SK-N-MC (cell line): ENCODE data around the gene PNKD.

ENCODE experiments used
- DNase-seq: peaks from one replicate; pipeline ENCODE4 v3.0.0-alpha.2; 2011; ENCODE audit warnings: low read depth, low spot score
- H3K27ac ChIP-seq: fragments of 200-600 bp; sonication (generic); 2 replicates; pipeline ENCODE4 v1.5.1; 2016; ENCODE audit warnings: mixed run types
- H3K36me3 ChIP-seq: fragments of 200-600 bp; sonication (generic); 2 replicates; pipeline ENCODE4 v1.6.1; 2017; ENCODE audit warnings: antibody characterized with exemption, low read length, mixed read lengths; ENCODE audit not compliant: insufficient read depth
- H3K4me3 ChIP-seq: fragments of 200-600 bp; sonication (generic); 2 replicates; pipeline ENCODE4 v1.5.1; 2016
- H3K9ac ChIP-seq: fragments of 200-600 bp; sonication (generic); 2 replicates; pipeline ENCODE4 v1.8.0; 2017; ENCODE audit warnings: mixed run types, mixed read lengths; ENCODE audit not compliant: insufficient read length
- H3K9me3 ChIP-seq: fragments of 200-600 bp; sonication (generic); 2 replicates; pipeline ENCODE4 v1.6.1; 2017; ENCODE audit warnings: low read depth, mild to moderate bottlenecking, antibody characterized with exemption, low read length, moderate library complexity, mixed read lengths
- EZH2 ChIP-seq: fragments of 200-600 bp; sonication (generic); IDR thresholded peaks from one replicate; pipeline ENCODE4 v1.6.1; 2017; ENCODE audit warnings: antibody characterized with exemption
- FOXP2 ChIP-seq: optimal IDR thresholded peaks from 2 replicates; pipeline ENCODE3; 2011; ENCODE audit warnings: mild to moderate bottlenecking, moderate library complexity; ENCODE audit not compliant: insufficient read depth; ENCODE audit errors: extremely low read length, control extremely low read depth
- POLR2AphosphoS5 ChIP-seq: IDR thresholded peaks from 2 replicates; pipeline ENCODE4 v1.6.1; 2012; ENCODE audit warnings: mild to moderate bottlenecking, low read depth, low read length, borderline replicate concordance

The PNKD gene

DNA sequence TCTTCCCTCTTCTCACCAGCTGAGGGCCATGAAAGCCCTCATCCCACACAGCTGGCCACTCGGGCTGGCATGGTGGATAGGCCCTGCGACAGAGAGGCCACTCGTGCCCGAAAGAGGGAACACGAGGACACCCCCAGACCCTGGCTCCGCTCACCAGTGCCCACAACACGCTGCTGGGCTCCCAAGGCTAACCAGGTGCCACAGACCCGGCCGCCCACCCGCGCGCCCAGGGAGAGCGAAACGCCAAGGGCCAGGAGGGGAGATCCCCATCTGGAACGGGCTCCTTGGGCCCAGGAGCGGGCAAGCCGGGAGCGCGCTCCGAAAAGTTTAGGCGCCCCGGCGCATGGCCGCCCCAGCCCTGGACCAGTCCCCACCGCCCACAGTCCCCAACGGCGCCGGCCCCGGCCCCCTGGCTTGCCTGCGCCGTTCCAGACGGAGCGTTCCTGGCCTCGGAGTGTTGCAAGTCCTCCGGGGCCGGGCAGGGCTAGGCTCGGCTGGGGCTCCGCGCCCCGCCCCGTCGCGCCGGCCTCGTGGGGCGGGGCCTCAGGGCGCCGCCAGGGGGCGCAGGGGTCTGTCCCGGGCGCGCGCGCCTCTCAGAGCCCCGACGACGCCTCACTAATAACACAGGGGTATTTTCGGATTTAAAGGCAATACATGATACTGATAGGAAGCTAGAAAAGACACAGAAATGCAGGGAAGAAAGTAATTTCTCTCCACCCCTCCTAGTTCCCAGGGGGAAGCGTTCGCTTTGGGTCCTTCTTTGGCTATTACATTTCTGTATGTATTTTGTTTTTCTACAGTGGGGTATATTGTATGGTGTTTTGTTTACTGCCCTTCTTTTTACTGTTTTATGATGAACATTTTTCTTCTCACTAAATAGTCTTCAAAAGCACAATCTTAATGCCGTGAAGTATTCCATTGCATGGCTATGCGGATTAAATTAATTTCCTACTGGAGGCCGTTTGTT is 22.0 kb downstream of the PNKD start, which contains the start of gene TMBIM1:
Gene TMBIM1 (minus strand): TSS at position 456 of the 967 bp plus-strand sequence. CDS start 10,362 bp downstream, outside the sequence.
- H3K36me3 ChIP-seq = no peaks in the 10 kb centered on the region
- peak within 1 kb of the TSS; percentile 67 for H3K9ac ChIP-seq
- no peaks in the 10 kb centered on the region for H3K9me3 ChIP-seq
- no peak for DNase-seq
- H3K27ac ChIP-seq = 0 out of 2 replicates have a peak within 1 kb of the TSS, but pooled peaks have one; percentile 26
- no peak for TF ChIP-seq EZH2
- no peak for TF ChIP-seq FOXP2
- peak within 1 kb of the TSS; percentile 75 for H3K4me3 ChIP-seq

GRCh38 chr2:218293715-218294429 is 23.6 kb downstream of the PNKD start:
- no peak overlapping the region for H3K4me3 ChIP-seq
- no peak overlapping the region for H3K27ac ChIP-seq
- TF ChIP-seq FOXP2 (no peak), EZH2 (no peak), POLR2AphosphoS5 (no peak)
- no peaks in the 10 kb centered on the region for H3K36me3 ChIP-seq
- H3K9ac ChIP-seq = no peak overlapping the region
- DNase-seq = no peak
- H3K9me3 ChIP-seq = no peaks in the 10 kb centered on the region

- no peak for TF ChIP-seq POLR2AphosphoS5
- no peak for TF ChIP-seq FOXP2
- TF ChIP-seq EZH2 = no peak
- no peaks in the 10 kb centered on the region for H3K36me3 ChIP-seq
- no peak overlapping the region for H3K9ac ChIP-seq
- peak overlapping the region; percentile 36; the same call in 1 of the 2 replicates for H3K4me3 ChIP-seq
- H3K27ac ChIP-seq = peak overlapping the region; percentile 55; the same call in 1 of the 2 replicates
- no peaks in the 10 kb centered on the region for H3K9me3 ChIP-seq
- DNase-seq = no peak
Measured at GRCh38 chr2:218294430-218295022, 24.2 kb downstream of the PNKD start.

DNA sequence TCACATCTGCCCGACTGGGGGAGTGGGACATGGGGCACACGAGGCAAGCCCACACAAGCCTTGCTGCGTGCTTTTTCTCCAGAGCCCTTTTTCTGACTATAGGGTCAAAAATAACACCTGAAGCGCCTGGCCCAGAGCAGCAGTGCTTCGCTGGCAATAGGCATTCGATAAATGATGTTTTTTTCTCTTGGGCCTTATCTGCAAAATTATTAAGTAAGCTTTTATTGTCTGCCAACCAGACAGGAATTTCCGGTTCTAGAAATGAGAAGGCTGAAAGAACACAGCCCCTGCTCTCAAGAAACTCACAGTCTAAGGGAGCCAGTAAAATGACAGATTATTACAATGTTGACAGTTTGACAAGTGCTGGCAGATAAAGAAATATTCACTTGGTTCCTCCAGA is 24.7 kb downstream of the PNKD start:
- TF ChIP-seq EZH2 = no peak
- TF ChIP-seq POLR2AphosphoS5 = no peak
- TF ChIP-seq FOXP2 = no peak
- H3K9ac ChIP-seq = peak overlapping the region; percentile 21
- H3K36me3 ChIP-seq = no peaks in the 10 kb centered on the region
- peak overlapping the region; percentile 55; the same call in 1 of the 2 replicates for H3K27ac ChIP-seq
- H3K9me3 ChIP-seq = no peaks in the 10 kb centered on the region
- no peak for DNase-seq
- H3K4me3 ChIP-seq = peak overlapping the region; percentile 36; the same call in 1 of the 2 replicates

- Histone ChIP-seq H3K4me3 (no peak overlapping the region), H3K9ac (no peak overlapping the region), H3K36me3 (no peaks in the 10 kb centered on the region), H3K9me3 (no peaks in the 10 kb centered on the region), H3K27ac (no peak overlapping the region)
- TF ChIP-seq POLR2AphosphoS5 = no peak
- no peak for TF ChIP-seq FOXP2
- TF ChIP-seq EZH2 = no peak
- DNase-seq = no peak
Measured at GRCh38 chr2:218296200-218296599, 25.9 kb downstream of the PNKD start.

DNA sequence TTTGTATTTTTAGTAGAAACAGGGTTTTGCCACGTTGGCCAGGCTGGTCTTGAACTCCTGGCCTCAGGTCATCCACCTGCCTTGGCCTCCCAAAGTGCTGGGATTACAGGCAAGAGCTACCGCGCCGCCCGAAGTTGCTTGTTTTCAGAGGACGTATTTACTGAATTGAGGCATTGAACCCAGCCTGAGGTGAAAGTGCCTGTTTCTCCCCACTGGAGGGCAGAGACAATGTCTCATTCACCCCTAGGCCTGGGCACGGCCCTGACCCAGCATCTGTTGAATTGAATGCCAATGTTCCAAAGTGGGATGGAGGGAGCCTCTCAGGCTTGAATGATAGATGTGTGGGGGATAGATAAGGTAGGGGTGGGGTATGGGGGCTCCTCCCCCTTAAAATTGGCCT is 26.5 kb downstream of the PNKD start:
- Histone ChIP-seq H3K4me3 (no peak overlapping the region), H3K9me3 (no peaks in the 10 kb centered on the region), H3K36me3 (no peaks in the 10 kb centered on the region), H3K9ac (no peak overlapping the region), H3K27ac (no peak overlapping the region)
- no peak for DNase-seq
- TF ChIP-seq FOXP2 (no peak), POLR2AphosphoS5 (no peak), EZH2 (no peak)

DNA sequence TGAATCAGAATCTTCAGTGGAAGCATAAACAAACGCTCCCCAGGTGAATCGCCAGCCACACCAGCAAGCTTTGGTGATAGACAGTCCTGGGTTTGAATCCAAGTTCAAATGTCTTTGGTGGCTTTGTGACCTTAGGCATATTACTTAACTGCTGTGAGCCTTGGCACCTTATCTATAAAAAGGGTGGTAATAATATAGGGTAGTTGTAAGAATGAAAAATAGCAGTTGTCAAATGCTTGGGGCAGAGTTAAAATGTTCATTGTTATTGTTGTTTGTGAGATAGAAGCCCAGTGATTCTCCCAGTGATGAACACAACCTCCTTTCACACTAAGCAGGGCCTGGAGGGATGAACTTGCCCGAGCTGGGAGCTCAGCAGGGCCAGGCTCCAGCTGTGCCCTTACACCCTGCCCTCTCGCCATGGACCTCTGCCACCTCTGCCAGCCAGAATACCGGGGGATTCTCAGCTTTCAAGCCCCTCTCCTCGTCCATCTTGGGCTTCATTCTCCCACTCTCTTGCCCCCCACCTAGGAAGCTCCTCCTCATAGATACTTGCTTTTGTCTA is 28.1 kb downstream of the PNKD start:
- no peaks in the 10 kb centered on the region for H3K9me3 ChIP-seq
- TF ChIP-seq POLR2AphosphoS5 (no peak), FOXP2 (no peak), EZH2 (no peak)
- DNase-seq = no peak
- no peak overlapping the region for H3K27ac ChIP-seq
- no peak overlapping the region for H3K4me3 ChIP-seq
- no peak overlapping the region for H3K9ac ChIP-seq
- no peaks in the 10 kb centered on the region for H3K36me3 ChIP-seq
